DOHH2 (cell line): ENCODE measurements around the gene TMEM165.

Source experiments
- EZH2phosphoT487 ChIP-seq: fragments of 200-600 bp; sonication (generic); IDR thresholded peaks from 2 replicates; pipeline ENCODE4 v1.6.1; 2017; ENCODE audit warnings: borderline replicate concordance, mild to moderate bottlenecking, antibody characterized with exemption, low read length, moderate library complexity, mixed read lengths
- TF ChIP-seq, protein P1 (sequence below): fragments of 200-600 bp; sonication (generic); IDR thresholded peaks from one replicate; pipeline ENCODE4 v1.5.1; 2014; ENCODE audit warnings: antibody characterized with exemption, mild to moderate bottlenecking, low read depth, low read length; ENCODE audit not compliant: poor library complexity, severe bottlenecking

DNA sequence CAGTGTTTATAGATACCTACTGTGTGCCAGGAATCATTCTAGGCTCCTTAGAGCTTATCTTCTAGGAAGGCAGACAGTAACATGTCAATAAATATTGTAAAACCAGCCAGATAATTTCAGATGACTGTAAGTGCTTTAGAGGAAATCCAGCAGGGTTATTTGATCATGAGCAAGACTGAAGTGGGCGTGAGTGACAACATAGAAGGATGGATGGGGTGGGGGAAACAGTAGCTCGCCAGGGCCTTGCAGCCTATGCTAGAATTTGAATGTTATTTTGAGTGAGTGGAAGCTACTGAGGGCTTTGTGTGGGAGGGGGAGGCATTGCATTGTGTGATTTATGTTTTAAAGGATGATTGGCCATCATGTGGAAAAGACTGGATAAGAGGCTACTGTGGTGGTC lies 43.0 kb upstream of the TMEM165 start:
- TF ChIP-seq, protein P1, sequence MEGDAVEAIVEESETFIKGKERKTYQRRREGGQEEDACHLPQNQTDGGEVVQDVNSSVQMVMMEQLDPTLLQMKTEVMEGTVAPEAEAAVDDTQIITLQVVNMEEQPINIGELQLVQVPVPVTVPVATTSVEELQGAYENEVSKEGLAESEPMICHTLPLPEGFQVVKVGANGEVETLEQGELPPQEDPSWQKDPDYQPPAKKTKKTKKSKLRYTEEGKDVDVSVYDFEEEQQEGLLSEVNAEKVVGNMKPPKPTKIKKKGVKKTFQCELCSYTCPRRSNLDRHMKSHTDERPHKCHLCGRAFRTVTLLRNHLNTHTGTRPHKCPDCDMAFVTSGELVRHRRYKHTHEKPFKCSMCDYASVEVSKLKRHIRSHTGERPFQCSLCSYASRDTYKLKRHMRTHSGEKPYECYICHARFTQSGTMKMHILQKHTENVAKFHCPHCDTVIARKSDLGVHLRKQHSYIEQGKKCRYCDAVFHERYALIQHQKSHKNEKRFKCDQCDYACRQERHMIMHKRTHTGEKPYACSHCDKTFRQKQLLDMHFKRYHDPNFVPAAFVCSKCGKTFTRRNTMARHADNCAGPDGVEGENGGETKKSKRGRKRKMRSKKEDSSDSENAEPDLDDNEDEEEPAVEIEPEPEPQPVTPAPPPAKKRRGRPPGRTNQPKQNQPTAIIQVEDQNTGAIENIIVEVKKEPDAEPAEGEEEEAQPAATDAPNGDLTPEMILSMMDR = no peak
- no peak for TF ChIP-seq EZH2phosphoT487
